ENCODE results near the gene CLECL1. TPM values are rescaled to one million over a fixed set of nuclear protein-coding genes. Genes with fewer than 3 reads are reported as not detected.
"Not testable (repeated sequence)": the region's sequence is repeated elsewhere in the genome, so short reads cannot be mapped to it uniquely, and the experiment has no call there.

Gene CLECL1
- total RNA-seq, 1 donor from 2014 or later = not detected

- DNase-seq = no peak
- Mint-ChIP-seq H3K36me3 (ENCODE audit: unreplicated experiment) (no peaks in the 10 kb centered on the region), H3K27me3 (ENCODE audit: unreplicated experiment) (peaks cover 2% of the 10 kb centered on the region), H3K27ac (ENCODE audit: unreplicated experiment) (no peak overlapping the region), H3K4me1 (ENCODE audit: low read depth, unreplicated experiment) (peaks cover 3% of the 10 kb centered on the region), H3K4me3 (ENCODE audit: unreplicated experiment) (no peak overlapping the region), H3K9me3 (ENCODE audit: unreplicated experiment) (peaks cover 3% of the 10 kb centered on the region)
- TF ChIP-seq CTCF (IDR thresholded peaks at IDR 0.05; ENCODE audit: partially characterized antibody, unreplicated experiment) = no peak
These were observed 25.5 kb downstream of the CLECL1 start for GRCh38 chr12:9707356-9707755.

- H3K27me3 Mint-ChIP-seq (ENCODE audit: unreplicated experiment) = peaks cover 2% of the 10 kb centered on the region
- H3K4me1 Mint-ChIP-seq (ENCODE audit: low read depth, unreplicated experiment) = peaks cover 3% of the 10 kb centered on the region
- no peak for TF ChIP-seq CTCF (IDR thresholded peaks at IDR 0.05; ENCODE audit: partially characterized antibody, unreplicated experiment)
- H3K9me3 Mint-ChIP-seq (ENCODE audit: unreplicated experiment) = peaks cover 3% of the 10 kb centered on the region
- no peak overlapping the region for H3K4me3 Mint-ChIP-seq (ENCODE audit: unreplicated experiment)
- H3K27ac Mint-ChIP-seq (ENCODE audit: unreplicated experiment) = no peak overlapping the region
- no peak for DNase-seq
- H3K36me3 Mint-ChIP-seq (ENCODE audit: unreplicated experiment) = no peaks in the 10 kb centered on the region
These were observed 26.7 kb downstream of the CLECL1 start for GRCh38 chr12:9706086-9706685.

- not testable (repeated sequence) for H3K4me3 Mint-ChIP-seq (ENCODE audit: unreplicated experiment); H3K36me3 Mint-ChIP-seq (ENCODE audit: unreplicated experiment); H3K4me1 Mint-ChIP-seq (ENCODE audit: low read depth, unreplicated experiment); H3K27ac Mint-ChIP-seq (ENCODE audit: unreplicated experiment); H3K27me3 Mint-ChIP-seq (ENCODE audit: unreplicated experiment); H3K9me3 Mint-ChIP-seq (ENCODE audit: unreplicated experiment); DNase-seq
These were observed 28.3 kb downstream of the CLECL1 start for GRCh38 chr12:9704561-9704960.

GRCh38 chr12:9702255-9702654, 30.6 kb downstream of the CLECL1 start:
- no peak for TF ChIP-seq CTCF (IDR thresholded peaks at IDR 0.05; ENCODE audit: partially characterized antibody, unreplicated experiment)

GRCh38 chr12:9701380-9702154, 31.3 kb downstream of the CLECL1 start:
- Mint-ChIP-seq H3K4me1 (ENCODE audit: low read depth, unreplicated experiment) (no peaks in the 10 kb centered on the region), H3K4me3 (ENCODE audit: unreplicated experiment) (no peak overlapping the region), H3K9me3 (ENCODE audit: unreplicated experiment) (no peaks in the 10 kb centered on the region), H3K27ac (ENCODE audit: unreplicated experiment) (no peak overlapping the region), H3K27me3 (ENCODE audit: unreplicated experiment) (no peaks in the 10 kb centered on the region), H3K36me3 (ENCODE audit: unreplicated experiment) (peaks cover 5% of the 10 kb centered on the region)
- no peak for TF ChIP-seq CTCF (IDR thresholded peaks at IDR 0.05; ENCODE audit: partially characterized antibody, unreplicated experiment)
- no peak for DNase-seq

More at GRCh38 chr12:9702255-9702654, 30.6 kb downstream of the CLECL1 start:
- Mint-ChIP-seq H3K9me3 (ENCODE audit: unreplicated experiment) (no peaks in the 10 kb centered on the region), H3K27ac (ENCODE audit: unreplicated experiment) (no peak overlapping the region), H3K36me3 (ENCODE audit: unreplicated experiment) (peaks cover 2% of the 10 kb centered on the region), H3K4me3 (ENCODE audit: unreplicated experiment) (no peak overlapping the region), H3K27me3 (ENCODE audit: unreplicated experiment) (no peaks in the 10 kb centered on the region), H3K4me1 (ENCODE audit: low read depth, unreplicated experiment) (no peaks in the 10 kb centered on the region)
- DNase-seq = no peak

Data from glutamatergic neuron (in vitro differentiated cells).